GM18907 (cell line): Measurements from ENCODE around the gene SYNCRIP.
A peak's percentile ranks its signal among the peaks of the same experiment; 100 is the strongest.
"Not testable (repeated sequence)": the region's sequence is repeated elsewhere in the genome, so short reads cannot be mapped to it uniquely, and the experiment has no call there.

Source experiments
- ATAC-seq: cut with Tn5 transposase; IDR thresholded peaks from one replicate; pipeline ENCODE4 v1.9.1; 2021; ENCODE audit warnings: mild to moderate bottlenecking, moderate library complexity; ENCODE audit not compliant: unreplicated experiment

SYNCRIP gene

DNA sequence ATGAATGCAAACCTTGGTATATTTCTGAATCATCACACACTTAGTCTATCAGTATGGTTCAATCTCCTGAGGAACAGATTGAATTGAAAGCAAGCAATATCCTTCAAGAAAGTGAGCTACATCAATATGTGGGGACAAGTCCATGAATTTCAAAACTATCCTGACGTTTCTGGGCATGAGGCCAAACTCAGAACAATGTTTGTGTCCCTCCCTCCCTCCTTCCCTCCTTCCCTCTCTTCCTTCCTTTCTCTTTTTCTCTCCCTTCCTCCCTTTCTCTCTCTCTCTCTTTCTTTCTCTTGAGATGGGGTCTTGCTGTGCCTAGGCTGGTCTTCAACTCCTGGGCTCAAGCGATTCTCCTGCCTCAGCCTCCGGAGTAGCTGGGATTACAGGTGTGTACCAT lies 27.9 kb upstream of the SYNCRIP start:
- ATAC-seq: no peak

GRCh38 chr6:85669735-85670194 lies 27.1 kb upstream of the SYNCRIP start:
- ATAC-seq: peak; percentile 97

GRCh38 chr6:85662251-85662650 lies 19.6 kb upstream of the SYNCRIP start:
- no peak for ATAC-seq

- ATAC-seq: no peak
Observed at GRCh38 chr6:85660181-85660611, 17.5 kb upstream of the SYNCRIP start.

DNA sequence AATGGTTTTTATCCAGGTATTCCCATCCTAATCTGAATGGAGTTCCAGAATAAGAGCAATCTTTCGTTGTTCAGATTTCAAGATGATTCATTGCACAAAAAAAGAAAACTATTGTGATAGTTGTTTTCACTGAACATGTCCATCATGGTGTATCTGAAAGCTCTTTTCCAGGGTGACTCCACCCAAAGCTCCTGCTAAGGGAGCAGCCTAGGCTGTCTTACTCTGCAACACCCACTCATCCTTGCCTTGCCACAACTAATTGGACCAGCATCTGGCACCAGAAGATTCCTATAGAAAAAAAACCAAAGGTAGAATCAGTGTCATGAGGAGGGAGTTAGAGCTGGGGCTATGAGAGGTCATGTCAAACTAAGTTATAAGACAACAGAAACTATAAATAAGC lies 7.9 kb upstream of the SYNCRIP start:
- no peak for ATAC-seq

DNA sequence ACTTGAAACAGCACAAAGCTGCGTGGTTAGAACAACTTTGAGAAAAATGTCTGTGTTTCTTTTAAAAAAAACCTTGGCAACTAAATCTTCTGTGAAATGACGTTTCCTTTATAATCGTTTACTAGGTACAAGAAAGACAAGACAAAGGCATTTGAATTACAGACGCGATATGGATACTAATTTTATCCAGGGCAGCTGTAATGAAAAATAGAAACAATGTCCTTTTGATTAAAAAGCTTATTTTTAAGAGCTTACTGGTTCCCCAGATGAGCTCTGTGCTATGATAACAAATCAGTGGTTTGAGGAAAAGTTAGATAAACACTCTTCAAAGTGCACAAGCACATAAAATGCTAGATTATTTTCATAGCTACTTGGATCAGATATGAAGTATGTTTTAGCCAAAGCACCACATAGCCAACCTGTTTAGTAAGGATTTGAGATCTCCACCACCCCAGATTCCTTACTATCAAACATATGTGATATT lies 1.6 kb upstream of the SYNCRIP start:
- no peak for ATAC-seq

DNA sequence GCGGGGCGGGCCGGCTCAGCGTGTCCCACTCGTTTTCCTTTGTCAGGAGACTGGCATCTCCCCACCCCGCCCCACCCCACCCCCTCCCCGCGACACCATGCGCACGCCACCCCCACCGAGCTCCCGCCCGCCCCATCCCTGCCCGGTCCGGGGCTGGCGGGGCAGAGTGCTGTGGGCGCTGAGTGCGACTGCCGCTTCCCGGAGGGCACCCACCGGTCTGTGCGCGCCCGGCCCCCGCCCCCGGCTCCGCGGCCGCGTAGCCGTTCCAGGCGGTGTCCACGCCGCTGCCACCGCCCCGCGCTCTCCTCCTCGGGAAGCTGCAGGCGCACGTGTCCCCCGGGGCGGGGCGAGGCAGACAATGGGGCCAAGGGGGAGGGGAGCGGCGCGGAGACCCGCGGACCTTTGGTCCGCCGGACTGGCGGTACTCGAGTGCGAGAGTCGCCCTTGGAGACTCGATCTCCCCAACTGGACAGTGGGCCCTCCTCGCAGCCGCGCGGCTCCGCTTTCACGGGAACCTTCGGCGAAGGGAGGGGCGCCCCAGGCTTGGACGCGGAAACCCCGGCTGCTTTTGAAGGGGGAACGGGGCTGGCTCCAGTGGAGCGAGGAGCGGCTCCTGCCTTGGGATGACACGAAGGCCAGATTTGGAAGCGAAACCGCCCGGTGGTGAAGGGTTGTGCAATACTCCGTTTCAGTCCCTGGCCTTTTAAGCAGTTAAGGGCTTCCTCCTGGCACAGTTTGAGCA lies 1.0 kb upstream of the SYNCRIP start:
- ATAC-seq: peak; percentile 66

DNA sequence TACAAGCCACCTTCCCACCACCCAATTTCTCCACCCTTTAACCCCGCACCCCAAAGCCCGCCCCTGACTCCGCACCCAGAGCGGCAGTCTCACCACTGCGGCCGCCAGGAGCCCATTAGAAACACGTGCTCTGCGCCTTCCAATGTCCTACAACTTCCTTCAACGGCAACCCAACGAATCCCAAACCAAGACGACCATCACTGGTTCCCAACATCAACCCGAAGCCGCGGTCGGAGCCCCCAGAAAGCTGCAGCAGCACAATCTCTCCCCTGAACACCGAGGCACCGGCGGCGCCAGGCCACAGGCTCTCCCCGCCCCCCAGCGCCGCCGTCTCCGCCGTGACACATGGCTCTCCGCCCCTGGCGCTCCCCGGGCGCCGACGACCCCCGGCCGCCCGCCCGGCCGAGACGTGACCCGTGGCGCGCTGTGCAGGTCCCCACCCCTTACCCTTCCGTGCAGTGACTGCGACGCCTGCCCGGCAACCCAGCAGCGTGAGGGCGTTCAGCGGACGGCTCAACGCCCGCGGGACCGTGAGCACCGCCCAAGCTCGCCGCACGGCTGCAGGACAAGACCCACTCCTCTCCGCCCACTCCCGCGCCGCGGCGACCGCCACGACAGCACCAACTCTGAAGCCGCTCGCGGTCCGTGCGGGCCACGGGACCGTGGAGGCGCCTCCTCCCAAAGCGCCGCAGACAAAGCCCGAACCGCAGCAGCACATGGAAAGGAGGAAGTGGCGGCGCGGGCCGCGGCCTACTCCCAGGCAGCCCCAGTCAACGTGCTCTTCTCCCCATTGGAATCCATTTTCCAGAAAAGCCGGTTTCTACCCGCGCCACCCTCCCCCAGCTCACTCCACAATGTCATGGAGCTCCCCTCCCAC lies 551 bp downstream of the SYNCRIP start:
- ATAC-seq: peak; percentile 9

- ATAC-seq: no peak
Observed at GRCh38 chr6:85641522-85641896, 1.2 kb downstream of the SYNCRIP start.

DNA sequence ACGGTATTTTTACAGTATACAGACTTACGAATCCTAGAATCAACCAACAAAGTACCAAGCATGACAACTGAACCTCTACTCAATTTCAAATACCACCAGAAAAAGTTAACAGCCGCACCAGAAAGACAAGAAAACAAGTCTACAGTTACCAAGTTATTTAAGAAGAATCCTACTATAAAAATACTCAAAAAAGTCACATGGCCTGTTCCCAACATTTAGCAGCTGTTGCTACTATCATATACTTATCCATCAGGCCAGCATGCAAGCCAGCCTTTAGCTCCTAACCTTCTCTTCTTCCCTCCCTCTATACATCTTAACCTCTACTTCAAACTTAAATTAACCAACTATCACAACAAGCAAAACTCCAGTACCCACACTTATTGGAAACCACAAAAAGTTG lies 1.9 kb downstream of the SYNCRIP start:
- ATAC-seq: no peak

GRCh38 chr6:85637579-85637978 lies 5.1 kb downstream of the SYNCRIP start:
- ATAC-seq: no peak

GRCh38 chr6:85632164-85632942 lies 10.3 kb downstream of the SYNCRIP start:
- ATAC-seq: no peak

GRCh38 chr6:85631117-85631516 lies 11.6 kb downstream of the SYNCRIP start:
- not testable (repeated sequence) for ATAC-seq

- ATAC-seq: no peak
Observed at GRCh38 chr6:85628353-85628752, 14.3 kb downstream of the SYNCRIP start.

DNA sequence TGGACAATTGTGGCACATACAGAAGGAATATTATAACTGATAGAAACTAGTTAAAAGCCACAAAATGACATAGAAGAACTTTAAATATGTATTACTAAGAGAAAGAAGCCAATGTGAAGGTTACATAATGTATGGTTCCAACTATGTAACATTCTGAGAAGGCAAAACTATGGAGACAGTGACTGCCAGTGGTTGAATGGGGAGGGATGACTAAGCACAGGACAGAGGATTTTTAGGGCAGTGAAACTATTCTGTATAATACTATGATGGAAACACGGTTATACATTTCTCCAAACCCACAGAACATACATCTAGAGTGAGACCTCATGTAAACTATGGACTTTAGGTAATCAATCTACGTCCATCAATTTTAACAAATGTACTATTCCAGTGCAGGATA lies 22.4 kb downstream of the SYNCRIP start:
- no peak for ATAC-seq

- ATAC-seq: no peak
Observed at GRCh38 chr6:85614780-85615179, 27.9 kb downstream of the SYNCRIP start.

GRCh38 chr6:85612690-85613474 lies 29.8 kb downstream of the SYNCRIP start:
- ATAC-seq: no peak

- no peak for ATAC-seq
Observed at GRCh38 chr6:85610182-85610895, 32.3 kb downstream of the SYNCRIP start.

DNA sequence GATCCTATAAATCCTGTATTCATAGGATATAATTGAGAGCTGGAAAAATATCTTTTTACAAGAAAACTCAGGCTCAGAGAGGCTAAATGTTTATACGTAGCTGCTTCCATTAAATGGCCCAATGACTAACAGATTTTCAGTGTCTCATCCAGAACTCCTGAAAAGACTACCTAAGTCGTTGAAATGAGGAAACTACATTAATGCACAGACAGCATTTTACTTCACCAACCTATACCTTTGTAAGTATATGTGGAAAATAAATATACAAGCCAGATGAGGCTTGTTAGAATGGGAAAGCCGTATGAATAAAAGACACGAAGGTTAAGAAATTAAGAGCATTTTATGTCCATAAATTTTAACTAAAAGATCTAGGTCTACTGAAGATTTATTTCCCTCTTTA lies 40.6 kb downstream of the SYNCRIP start:
- ATAC-seq: no peak
